Ammon's horn (tissue), 1 donor: Measurements from ENCODE around the gene HDAC7.

Source experiments
- DNase-seq: peaks from one replicate; pipeline ENCODE4 v3.0.0-alpha.2; 2016; ENCODE audit warnings: low spot score

Gene HDAC7

DNA sequence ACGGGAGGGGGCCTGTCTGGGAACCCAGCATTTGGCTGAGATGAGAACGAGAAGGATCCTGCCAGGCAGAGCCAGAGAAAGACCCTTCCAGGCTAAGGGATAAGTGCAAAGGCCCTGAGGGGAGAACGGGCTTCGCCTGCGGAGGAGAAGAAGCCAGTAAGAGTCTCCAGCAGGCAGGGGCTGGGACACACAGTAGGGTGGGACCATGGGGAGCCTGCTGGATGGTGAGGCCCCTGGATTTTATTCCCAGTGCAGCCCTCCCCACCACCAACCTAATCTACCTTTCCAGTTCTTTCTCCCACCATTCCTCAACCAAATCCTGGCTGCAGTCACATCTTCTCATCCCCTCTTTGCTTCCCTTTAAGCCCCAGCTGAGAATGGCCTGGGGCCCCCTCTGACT, 73.6 kb downstream of the HDAC7 start:
- DNase-seq = no peak

DNA sequence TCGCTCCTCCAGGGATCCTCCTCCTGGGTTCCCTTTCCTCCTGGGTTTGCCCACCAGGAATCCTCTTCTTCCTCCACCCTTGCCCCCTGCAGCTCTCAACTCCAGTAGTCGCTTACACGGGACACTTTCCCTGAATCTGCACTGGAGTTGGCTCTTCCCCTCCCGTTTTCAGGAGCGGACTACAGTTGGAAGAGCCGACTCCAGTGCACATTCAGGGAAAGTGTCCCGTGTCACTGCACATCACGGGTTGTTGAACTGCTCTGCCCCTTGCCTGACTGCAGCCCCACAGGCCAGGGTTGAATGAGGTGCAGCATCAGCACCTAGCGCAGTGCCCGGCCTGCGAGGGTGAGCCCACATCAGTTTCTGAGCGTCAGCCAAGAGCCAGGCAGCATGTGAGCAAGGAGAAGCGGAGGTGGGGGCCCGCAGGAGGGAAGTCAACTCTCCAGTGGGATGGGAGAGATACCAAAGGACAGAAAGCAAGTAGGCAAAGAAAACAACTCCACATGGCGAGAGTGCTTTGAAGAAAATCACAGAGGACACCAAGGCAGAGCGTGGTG, 74.1 kb downstream of the HDAC7 start:
- DNase-seq = no peak

DNA sequence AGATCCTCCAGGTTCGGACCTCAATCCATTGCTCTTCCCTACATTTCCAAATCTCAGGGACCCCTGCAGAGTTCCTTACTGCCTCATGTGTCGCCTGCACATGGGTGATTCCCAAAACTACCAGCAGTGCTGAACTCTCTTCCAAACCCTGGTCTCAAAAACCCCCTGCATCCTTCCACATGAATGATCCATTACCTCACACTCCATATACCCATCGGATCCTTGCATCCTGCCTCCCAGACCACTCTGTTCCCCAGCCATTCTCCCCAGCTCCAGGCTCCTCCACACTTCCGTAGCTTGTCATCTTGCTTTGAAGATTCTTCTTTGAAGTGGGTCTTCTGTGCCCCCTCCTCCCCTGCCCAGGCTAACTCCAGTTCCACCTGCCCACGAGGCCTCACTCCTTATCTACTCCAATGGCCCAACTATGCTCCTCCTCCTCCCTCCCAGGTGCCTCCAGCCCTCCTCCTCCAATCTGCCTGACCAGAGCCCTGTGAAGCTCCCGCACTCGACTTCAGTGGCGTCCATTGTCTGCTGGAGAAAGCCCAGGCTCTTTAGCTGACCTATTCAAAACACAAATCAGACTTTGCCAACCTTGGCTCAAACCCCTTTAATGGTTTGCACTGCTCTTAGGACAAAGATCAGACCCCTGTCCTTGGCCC, 74.8 kb downstream of the HDAC7 start:
- no peak for DNase-seq

DNA sequence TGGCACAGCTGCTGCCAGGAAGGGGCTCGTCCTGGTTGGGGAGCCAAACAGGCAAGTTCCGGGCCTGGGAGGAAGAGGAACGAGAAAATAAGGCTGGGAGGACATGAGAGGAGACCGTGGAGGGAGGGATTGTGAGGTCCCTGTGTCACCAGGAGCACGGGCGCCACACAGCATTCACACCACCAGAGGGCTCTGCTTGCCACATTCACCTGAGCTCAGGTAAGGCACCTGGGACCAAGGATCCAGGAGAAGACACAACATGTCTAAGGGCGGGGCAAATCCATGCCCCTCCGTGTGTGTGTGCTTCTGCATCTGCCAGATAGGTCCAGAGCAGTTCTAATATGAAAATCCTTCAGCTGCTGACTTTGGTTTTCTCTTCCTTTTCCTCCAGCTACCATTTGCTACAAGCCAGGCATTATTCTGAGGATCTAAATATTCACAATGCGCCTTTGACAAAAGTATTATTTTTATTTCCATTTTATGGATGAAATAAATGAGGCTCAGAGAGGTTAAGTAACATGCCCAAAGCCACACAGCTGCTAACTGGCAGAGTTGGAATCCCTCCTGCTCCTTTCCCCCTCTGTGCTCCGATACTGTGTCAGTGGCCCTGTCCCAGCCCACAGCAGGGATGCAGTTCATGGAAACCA, 75.6 kb downstream of the HDAC7 start:
- DNase-seq = no peak

- DNase-seq = no peak
Observed at GRCh38 chr12:47743311-47743860, 76.3 kb downstream of the HDAC7 start.

GRCh38 chr12:47742253-47742825, 77.4 kb downstream of the HDAC7 start:
- DNase-seq = no peak

GRCh38 chr12:47741340-47741703, 78.4 kb downstream of the HDAC7 start:
- DNase-seq = peak; percentile 96

GRCh38 chr12:47740606-47741339, 78.9 kb downstream of the HDAC7 start:
- DNase-seq = no peak

DNA sequence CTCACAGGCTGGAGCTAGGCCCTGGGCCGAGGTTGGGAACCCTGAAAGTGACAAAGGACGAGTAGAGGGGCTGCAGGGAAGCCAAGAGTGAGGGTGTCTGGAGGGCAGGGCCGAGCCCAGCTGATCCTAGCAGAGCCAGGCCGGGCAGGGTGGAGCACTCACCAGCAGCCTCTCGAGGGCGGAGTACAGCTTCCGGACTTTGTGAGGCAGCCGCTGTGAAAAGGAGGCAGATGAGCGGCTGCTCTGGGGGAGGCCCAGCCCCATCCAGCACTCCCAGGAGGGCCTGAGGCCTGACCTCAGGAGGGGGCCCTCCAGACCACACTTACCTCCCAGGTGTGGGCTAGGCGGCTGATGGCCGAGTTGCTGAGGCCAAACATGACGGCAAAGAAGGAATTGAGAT, 79.7 kb downstream of the HDAC7 start:
- no peak for DNase-seq

GRCh38 chr12:47739297-47739696, 80.4 kb downstream of the HDAC7 start:
- DNase-seq = no peak

- no peak for DNase-seq
Observed at GRCh38 chr12:47737936-47738594, 81.6 kb downstream of the HDAC7 start.

DNA sequence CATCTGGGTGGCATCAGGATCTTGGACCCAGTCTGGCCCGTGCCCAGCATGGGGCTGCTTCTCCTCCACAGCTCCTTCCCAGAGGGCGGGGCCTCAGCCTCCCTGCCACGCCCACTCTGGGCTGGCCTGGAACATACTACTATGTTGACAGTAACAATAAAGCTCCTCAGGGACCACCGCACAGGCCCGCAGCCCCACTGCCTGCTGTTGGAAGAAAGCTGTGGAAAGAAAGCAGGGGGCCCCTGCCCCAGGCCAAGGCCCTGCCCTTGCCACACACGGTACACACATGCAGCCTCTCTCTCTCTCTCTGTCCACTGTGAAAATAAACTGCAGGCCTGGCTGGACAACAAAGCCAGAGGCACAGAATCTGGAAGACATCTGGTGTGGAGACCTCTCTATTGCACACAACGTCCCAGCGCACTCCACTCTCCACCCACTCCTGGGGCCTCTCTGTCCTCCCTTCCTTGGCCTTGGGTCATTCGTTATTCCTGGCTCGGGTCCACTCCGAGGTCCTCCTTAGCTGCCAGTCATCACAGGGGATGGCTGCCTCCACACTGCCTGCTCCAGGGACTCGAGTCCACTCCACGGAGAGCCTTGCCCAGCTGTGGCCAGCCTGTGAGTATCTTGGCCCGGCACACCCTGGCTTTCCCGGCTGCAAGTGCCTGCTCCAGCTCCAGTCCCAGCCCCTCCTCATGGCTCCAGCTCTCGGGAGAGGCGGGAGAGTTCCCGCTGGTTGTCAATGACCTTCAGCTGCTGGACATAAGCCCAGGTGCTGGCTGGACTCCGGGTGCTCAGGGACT, 82.6 kb downstream of the HDAC7 start:
- peak; percentile 89 for DNase-seq

- DNase-seq = no peak
Observed at GRCh38 chr12:47736216-47736615, 83.5 kb downstream of the HDAC7 start.

GRCh38 chr12:47735649-47736048, 84.1 kb downstream of the HDAC7 start:
- no peak for DNase-seq

GRCh38 chr12:47734725-47735480, 84.8 kb downstream of the HDAC7 start:
- DNase-seq = peak; percentile 77

DNA sequence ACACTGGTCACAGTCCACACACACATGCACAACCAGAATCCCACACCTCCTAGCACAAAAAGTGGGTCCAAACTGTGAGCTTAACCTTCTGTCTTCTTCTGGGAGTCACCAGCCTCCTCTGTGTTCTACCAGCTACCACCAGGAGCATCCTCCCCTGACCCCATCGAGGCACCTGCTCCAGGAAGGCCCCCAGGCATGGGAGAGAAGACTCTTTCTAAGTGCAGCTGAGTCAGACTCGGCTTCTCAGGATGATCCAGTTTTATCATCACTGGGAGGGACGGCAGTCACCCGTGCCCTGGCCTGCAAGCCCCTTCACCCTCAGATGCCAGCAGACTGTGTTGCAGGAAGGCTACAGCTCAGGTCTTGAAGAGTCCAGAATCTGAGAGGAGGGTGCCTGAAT, 86.6 kb downstream of the HDAC7 start:
- DNase-seq = no peak
